ENCODE results near the gene RAE1. TPM values are rescaled to one million over a fixed set of nuclear protein-coding genes. Genes with fewer than 3 reads are reported as not detected.
A peak's percentile ranks its signal among the peaks of the same experiment; 100 is the strongest.

The RAE1 gene
- total and polyA plus RNA-seq, 12 donors, result 6.2 to 19.9 (median 15.5) TPM

DNA sequence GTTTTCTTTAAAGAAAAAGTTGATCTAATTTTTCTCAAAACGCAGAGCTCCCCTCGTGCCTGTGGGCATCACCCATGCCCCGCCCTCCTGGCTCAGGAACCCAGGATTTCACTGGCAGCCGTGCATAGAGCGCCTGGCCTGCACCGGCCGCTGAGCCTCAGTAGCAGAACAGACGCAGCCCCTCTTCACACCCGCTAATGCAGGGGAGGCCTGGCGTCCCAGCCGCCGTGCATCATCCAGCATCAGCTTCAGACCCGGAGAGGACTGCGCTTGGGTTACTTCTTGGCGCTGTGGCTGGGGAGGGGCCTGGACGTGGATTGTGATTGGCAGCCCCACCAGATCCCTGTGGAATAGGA, 58.2 kb downstream of the RAE1 start:
- TF ChIP-seq, protein P1, sequence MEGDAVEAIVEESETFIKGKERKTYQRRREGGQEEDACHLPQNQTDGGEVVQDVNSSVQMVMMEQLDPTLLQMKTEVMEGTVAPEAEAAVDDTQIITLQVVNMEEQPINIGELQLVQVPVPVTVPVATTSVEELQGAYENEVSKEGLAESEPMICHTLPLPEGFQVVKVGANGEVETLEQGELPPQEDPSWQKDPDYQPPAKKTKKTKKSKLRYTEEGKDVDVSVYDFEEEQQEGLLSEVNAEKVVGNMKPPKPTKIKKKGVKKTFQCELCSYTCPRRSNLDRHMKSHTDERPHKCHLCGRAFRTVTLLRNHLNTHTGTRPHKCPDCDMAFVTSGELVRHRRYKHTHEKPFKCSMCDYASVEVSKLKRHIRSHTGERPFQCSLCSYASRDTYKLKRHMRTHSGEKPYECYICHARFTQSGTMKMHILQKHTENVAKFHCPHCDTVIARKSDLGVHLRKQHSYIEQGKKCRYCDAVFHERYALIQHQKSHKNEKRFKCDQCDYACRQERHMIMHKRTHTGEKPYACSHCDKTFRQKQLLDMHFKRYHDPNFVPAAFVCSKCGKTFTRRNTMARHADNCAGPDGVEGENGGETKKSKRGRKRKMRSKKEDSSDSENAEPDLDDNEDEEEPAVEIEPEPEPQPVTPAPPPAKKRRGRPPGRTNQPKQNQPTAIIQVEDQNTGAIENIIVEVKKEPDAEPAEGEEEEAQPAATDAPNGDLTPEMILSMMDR (IDR thresholded peaks at IDR 0.05), result no peak
- Histone ChIP-seq H3K27me3 (no peaks in the 10 kb centered on the region), H3K36me3 (peaks cover 0 to 58% (median 22%) of the 10 kb centered on the region in 9 donors), H3K9me3 (no peaks in the 10 kb centered on the region), H3K27ac (peak overlapping the region in 2 of 10 donors; percentile 12 to 47), H3K4me3 (no peak overlapping the region), H3K4me1 (peaks cover 6 to 41% (median 25%) of the 10 kb centered on the region in 9 donors)
- WGBS, 2 donors, result 63 to 67% methylated on average over 16 of the region's 16 CpGs
- intact Hi-C loops (cut with DNase I), result no loop called here
- ATAC-seq, result no peak
- no peak for DNase-seq

DNA sequence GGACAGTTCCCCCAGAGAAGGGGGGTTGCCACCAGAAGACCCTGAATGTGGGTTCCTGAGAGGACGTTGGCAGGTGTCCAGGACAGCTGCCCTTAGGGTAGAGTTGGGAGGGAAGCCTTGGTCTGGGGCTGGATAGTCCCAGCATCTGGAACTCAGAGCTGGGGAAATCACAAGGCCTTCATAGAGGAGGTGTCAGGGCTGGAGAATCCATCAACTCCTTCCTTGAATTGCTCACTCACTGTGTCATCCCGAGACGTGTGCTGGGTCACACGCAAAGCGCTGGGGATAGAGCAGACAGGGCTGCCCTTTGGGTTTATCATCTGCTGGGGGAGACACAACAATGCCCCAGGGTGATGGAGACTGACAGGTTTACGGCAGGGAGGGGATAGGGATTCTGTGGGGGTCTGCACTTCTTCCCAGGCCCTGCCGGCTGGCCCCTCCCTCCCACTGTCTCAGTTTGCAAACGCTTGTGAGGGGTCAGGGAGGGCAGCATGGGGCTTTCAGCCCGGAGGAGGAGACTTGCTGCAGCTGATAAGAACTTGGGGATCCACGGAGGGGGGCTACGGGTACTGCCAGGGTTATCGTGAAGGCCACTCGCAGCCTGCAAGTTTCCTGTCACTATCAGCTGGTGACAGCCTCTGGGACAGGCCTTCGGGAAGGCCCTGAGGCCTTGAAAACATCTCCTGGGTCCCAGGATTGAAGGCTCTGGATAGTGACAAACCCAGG, 58.8 kb downstream of the RAE1 start:
- no peaks in the 10 kb centered on the region for H3K27me3 ChIP-seq
- DNase-seq (no peak), ATAC-seq (peak in 7 of 8 donors; percentile 18 to 53 (median 40))
- TF ChIP-seq, protein P1 (IDR thresholded peaks at IDR 0.05), result no peak
- WGBS, 2 donors, result 35 to 42% methylated on average over 14 of the region's 14 CpGs
- intact Hi-C loops (cut with DNase I), result no loop called here
- H3K27ac ChIP-seq, result peak overlapping the region in 4 of 10 donors; percentile 10 to 47 (median 17)
- peaks cover 0 to 53% (median 22%) of the 10 kb centered on the region in 9 donors for H3K36me3 ChIP-seq
- no peaks in the 10 kb centered on the region for H3K9me3 ChIP-seq
- no peak overlapping the region for H3K4me3 ChIP-seq
- peaks cover 6 to 41% (median 24%) of the 10 kb centered on the region in 9 donors for H3K4me1 ChIP-seq

DNA sequence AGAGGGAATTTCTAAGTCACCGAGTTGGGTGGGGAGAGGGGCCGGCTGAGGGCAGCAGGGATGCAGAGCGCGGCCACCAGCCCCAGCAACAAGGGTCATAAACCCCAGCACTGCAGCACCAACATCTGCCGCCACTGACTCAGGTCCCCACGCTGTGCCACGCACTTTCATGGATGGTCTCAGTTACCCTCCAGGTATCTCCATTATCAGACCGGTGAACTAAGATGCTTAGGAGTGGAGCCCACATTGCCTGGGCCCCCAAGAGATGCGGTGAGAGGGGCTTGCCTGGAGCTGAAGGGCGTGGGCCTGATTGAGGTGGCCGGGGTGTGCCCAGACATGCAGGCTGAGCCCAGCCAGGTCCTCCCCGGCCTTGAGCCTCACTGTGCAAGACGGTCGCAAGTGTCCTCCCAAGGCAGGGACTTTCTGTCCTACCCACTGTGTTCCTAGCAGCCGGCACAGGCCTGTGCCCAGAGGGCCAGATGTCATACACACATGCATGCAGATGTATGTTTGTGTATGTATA, 59.4 kb downstream of the RAE1 start:
- H3K27me3 ChIP-seq, result no peaks in the 10 kb centered on the region
- H3K36me3 ChIP-seq, result peaks cover 0 to 46% (median 22%) of the 10 kb centered on the region in 9 donors
- ATAC-seq (peak in 1 of 8 donors; percentile 0), DNase-seq (no peak)
- no peak overlapping the region for H3K4me3 ChIP-seq
- TF ChIP-seq, protein P1 (IDR thresholded peaks at IDR 0.05), result no peak
- H3K9me3 ChIP-seq, result no peaks in the 10 kb centered on the region
- intact Hi-C loops (cut with DNase I), result no loop called here
- H3K27ac ChIP-seq, result peak overlapping the region in 2 of 10 donors; percentile 10 to 22
- peaks cover 6 to 41% (median 24%) of the 10 kb centered on the region in 9 donors for H3K4me1 ChIP-seq
- WGBS, 2 donors, result 70 to 73% methylated on average over 15 of the region's 15 CpGs

DNA sequence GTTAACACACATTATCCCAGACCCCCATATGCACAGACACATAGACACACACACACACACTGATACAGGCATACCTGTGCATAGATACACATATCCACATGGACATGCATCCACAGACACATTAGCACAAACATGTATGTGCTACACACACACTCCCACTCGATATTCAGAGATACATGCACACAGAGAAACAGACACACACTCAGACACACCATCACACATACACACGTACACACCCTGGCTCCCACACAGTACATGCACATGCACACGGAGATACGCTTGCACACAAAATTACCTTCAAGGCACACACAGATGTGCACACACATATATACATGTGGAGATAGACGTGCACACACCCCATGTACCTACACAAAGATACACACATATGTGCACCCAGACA, 59.9 kb downstream of the RAE1 start:
- no peak for ATAC-seq
- Histone ChIP-seq H3K4me1 (peaks cover 6 to 40% (median 24%) of the 10 kb centered on the region in 9 donors), H3K27ac (no peak overlapping the region), H3K9me3 (no peaks in the 10 kb centered on the region), H3K36me3 (peaks cover 0 to 42% (median 21%) of the 10 kb centered on the region in 9 donors), H3K4me3 (no peak overlapping the region), H3K27me3 (no peaks in the 10 kb centered on the region)
- WGBS, 2 donors, result 94 to 96% methylated on average over 5 of the region's 5 CpGs
- no peak for DNase-seq
- intact Hi-C loops (cut with DNase I), result no loop called here
- TF ChIP-seq, protein P1 (IDR thresholded peaks at IDR 0.05), result no peak

Measured in heart right ventricle (tissue), 16 donors.